Epithelial cell of esophagus (primary cell): ENCODE data around the gene DOK3.

Source experiments
- DNase-seq: peaks from one replicate; pipeline ENCODE4 v3.0.0; 2010; ENCODE audit warnings: low read depth
- H3K4me3 ChIP-seq: 2 replicates; pipeline ENCODE4 v1.5.1; 2011; ENCODE audit warnings: mild to moderate bottlenecking, low read length, control low read depth
- TF ChIP-seq, protein P1 (sequence below): IDR thresholded peaks from 2 replicates; pipeline ENCODE4 v1.5.1; 2011; ENCODE audit warnings: low read depth, mild to moderate bottlenecking, low read length, control low read depth, inconsistent platforms; ENCODE audit not compliant: insufficient read depth; ENCODE audit errors: missing control alignments

DOK3 gene

DNA sequence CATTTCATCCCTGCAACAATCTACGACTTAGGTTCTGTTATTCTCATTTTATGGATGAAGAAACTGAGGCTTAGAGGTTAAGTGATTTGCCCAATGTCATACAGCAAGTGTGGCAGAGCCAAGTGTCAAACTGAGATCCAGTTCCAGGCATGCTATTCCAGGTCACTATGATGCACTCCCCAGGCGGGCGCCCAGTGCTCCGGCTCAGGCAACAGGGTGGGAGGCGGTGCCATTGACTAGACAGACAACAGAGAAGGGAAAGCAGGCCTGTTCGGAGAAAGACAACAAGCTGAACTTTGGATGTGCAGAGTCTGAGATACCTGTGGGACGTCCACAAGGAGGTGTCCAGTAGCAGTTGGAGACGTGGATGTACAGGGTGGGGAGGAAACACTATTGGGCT is 18.0 kb upstream of the DOK3 start:
- TF ChIP-seq, protein P1, sequence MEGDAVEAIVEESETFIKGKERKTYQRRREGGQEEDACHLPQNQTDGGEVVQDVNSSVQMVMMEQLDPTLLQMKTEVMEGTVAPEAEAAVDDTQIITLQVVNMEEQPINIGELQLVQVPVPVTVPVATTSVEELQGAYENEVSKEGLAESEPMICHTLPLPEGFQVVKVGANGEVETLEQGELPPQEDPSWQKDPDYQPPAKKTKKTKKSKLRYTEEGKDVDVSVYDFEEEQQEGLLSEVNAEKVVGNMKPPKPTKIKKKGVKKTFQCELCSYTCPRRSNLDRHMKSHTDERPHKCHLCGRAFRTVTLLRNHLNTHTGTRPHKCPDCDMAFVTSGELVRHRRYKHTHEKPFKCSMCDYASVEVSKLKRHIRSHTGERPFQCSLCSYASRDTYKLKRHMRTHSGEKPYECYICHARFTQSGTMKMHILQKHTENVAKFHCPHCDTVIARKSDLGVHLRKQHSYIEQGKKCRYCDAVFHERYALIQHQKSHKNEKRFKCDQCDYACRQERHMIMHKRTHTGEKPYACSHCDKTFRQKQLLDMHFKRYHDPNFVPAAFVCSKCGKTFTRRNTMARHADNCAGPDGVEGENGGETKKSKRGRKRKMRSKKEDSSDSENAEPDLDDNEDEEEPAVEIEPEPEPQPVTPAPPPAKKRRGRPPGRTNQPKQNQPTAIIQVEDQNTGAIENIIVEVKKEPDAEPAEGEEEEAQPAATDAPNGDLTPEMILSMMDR: no peak
- DNase-seq: no peak

GRCh38 chr5:177526791-177527190 is 17.2 kb upstream of the DOK3 start:
- TF ChIP-seq, protein P1: no peak
- no peak overlapping the region for H3K4me3 ChIP-seq
- DNase-seq: no peak

More for the DNA sequence above, 18.0 kb upstream of the DOK3 start:
- H3K4me3 ChIP-seq: no peak overlapping the region

- no peak for DNase-seq
- H3K4me3 ChIP-seq: no peak overlapping the region
- TF ChIP-seq, protein P1: no peak
These were observed 16.6 kb upstream of the DOK3 start for GRCh38 chr5:177526191-177526590.

DNA sequence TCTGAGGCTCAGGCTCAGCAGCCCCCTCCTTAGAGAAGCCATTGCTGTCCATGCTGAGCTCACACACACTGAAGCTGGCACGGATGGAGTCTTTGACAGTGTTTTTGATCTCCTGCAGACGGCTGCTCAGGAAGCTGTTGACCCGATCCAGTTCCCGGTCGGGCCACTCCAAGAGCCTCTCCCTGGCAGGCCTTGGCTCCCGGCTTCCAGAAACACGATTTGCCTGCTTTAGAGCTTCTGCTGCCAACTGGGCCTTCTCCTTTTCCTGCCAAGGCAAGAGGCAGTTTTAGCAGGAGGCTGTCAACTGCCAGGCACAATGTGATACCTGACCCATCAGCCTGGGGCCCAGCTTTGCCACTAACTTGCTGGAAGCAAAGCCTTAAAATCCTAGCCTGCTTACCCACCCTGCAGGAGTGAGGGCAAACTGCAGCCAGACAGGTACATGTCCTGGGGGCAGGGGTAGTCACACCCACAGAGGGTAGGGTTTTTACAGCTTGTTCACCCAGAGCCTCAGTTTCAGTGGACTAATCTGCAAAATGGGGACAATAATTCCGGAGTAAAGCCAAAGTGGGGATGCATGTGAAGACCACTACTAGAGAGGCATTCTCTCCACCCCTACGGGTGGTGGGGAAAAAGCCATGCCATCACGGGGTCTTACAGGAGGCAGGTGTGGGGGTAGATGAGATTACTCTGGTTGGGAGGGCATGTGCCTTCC is 15.5 kb upstream of the DOK3 start:
- DNase-seq: no peak
- TF ChIP-seq, protein P1: no peak

GRCh38 chr5:177524539-177524900 is 14.9 kb upstream of the DOK3 start:
- H3K4me3 ChIP-seq: no peak overlapping the region
- TF ChIP-seq, protein P1: no peak
- no peak for DNase-seq

More for the DNA sequence above, 15.5 kb upstream of the DOK3 start:
- no peak overlapping the region for H3K4me3 ChIP-seq

DNA sequence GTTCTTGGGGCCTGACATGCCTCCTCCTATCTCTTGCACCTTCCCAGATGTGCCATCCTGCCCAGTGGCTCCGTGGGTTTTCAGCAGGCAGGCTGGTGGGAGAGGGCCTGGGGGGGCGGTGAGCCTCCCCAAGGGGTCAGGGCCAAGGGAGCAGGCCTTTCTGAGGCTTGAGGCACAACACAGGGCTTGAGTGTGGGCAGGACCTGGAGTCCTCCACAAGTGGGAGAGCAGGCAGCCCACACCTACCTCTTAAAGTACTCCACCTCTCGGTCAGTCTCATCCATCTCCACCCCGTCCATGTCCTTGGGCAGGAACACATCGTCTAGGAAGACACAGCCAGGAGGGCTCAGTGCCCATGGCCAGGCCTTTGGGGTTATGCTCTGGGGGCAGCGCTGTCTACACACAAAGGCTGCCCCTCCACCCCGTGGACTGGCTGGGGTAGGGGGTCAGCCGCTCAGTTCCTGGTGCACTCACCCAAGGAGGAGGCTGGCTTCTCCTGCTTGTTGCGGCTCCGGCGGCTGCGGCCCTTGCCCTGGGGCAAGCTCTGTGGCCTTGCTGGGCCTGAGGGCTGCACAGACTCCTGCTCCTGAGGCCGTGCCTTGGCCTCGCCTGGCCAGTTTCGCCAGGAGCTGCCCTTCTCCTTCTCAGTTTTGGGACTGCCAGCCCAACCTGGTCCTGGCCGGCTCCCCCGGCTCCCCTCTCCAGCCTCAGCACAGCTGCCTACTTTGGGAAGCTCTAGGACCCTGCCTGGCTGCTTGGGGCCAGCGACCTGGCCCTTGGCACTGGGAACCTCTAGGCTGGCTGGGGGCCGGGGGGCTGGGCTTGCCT is 14.3 kb upstream of the DOK3 start:
- TF ChIP-seq, protein P1: no peak
- H3K4me3 ChIP-seq: no peak overlapping the region
- DNase-seq: no peak
